GM23338 (cell line): ENCODE data around the gene CNTN5. TPM values are rescaled to one million over a fixed set of nuclear protein-coding genes. Genes with fewer than 3 reads are reported as not detected.
A peak's percentile ranks its signal among the peaks of the same experiment; 100 is the strongest.

ENCODE experiments used
- ATAC-seq: fragments of 200-7000 bp; cut with Tn5 transposase; 3 replicates; pipeline ENCODE4 v1.9.1; 2020
- DNase-seq: peaks from one replicate; pipeline ENCODE4 v3.0.0-alpha.2; 2015; ENCODE audit warnings: low spot score
- H2AFZ ChIP-seq: fragments of 200-600 bp; sonication (generic); 2 replicates; pipeline ENCODE4 v1.8.0; 2016; ENCODE audit warnings: antibody characterized with exemption, mild to moderate bottlenecking, moderate library complexity
- H3F3A ChIP-seq: fragments of 200-600 bp; sonication (generic); replicated peaks from 2 replicates; pipeline ENCODE4 v1.8.0; 2017; ENCODE audit warnings: antibody characterized with exemption, mixed run types, low read depth
- H3K27ac ChIP-seq: fragments of 200-600 bp; sonication (generic); 2 replicates; pipeline ENCODE4 v1.6.1; 2016; ENCODE audit warnings: low read depth
- H3K27me3 ChIP-seq: fragments of 200-600 bp; sonication (generic); 2 replicates; pipeline ENCODE4 v1.8.0; 2016; ENCODE audit warnings: mild to moderate bottlenecking, mixed run types, moderate library complexity; ENCODE audit not compliant: insufficient read depth
- H3K36me3 ChIP-seq: fragments of 200-600 bp; sonication (generic); 2 replicates; pipeline ENCODE4 v1.8.0; 2016; ENCODE audit warnings: mild to moderate bottlenecking; ENCODE audit not compliant: insufficient read depth
- H3K4me1 ChIP-seq: fragments of 200-600 bp; sonication (generic); 2 replicates; pipeline ENCODE4 v1.8.0; 2016; ENCODE audit warnings: mild to moderate bottlenecking, moderate library complexity; ENCODE audit not compliant: insufficient read depth
- H3K4me2 ChIP-seq: fragments of 200-600 bp; sonication (generic); 2 replicates; pipeline ENCODE4 v1.7.1; 2017; ENCODE audit warnings: mixed run types
- H3K4me3 ChIP-seq: fragments of 200-600 bp; sonication (generic); 2 replicates; pipeline ENCODE4 v1.6.1; 2016; ENCODE audit warnings: mixed run types
- H3K79me2 ChIP-seq: fragments of 200-600 bp; sonication (generic); replicated peaks from 2 replicates; pipeline ENCODE4 v1.8.0; 2017; ENCODE audit warnings: mild to moderate bottlenecking; ENCODE audit not compliant: insufficient read depth
- H3K9me2 ChIP-seq: fragments of 200-600 bp; sonication (generic); 2 replicates; pipeline ENCODE4 v1.8.0; 2017; ENCODE audit not compliant: insufficient read depth
- H4K20me1 ChIP-seq: fragments of 200-600 bp; sonication (generic); replicated peaks from 2 replicates; pipeline ENCODE4 v1.8.0; 2017; ENCODE audit warnings: mild to moderate bottlenecking; ENCODE audit not compliant: insufficient read depth
- H3K27ac Mint-ChIP-seq: 2 replicates; pipeline ENCODE4 v1.8.0; 2020; ENCODE audit warnings: inconsistent platforms, mild to moderate bottlenecking, moderate library complexity, mixed read lengths
- H3K27me3 Mint-ChIP-seq: 3 replicates; pipeline ENCODE4 v1.8.0; 2022; ENCODE audit warnings: low read depth, mild to moderate bottlenecking, moderate library complexity, mixed read lengths, inconsistent platforms; ENCODE audit not compliant: insufficient read depth, poor library complexity
- H3K36me3 Mint-ChIP-seq: 3 replicates; pipeline ENCODE4 v1.8.0; 2021; ENCODE audit warnings: low read depth, mild to moderate bottlenecking, inconsistent platforms, moderate library complexity, mixed read lengths
- H3K4me1 Mint-ChIP-seq: 3 replicates; pipeline ENCODE4 v1.8.0; 2020; ENCODE audit warnings: mild to moderate bottlenecking, inconsistent platforms, mixed read lengths
- H3K4me3 Mint-ChIP-seq: 3 replicates; pipeline ENCODE4 v1.8.0; 2021; ENCODE audit warnings: moderate library complexity, mild to moderate bottlenecking, inconsistent platforms, mixed read lengths
- H3K9me3 Mint-ChIP-seq: 3 replicates; pipeline ENCODE4 v1.8.0; 2020; ENCODE audit warnings: moderate library complexity, mild to moderate bottlenecking, inconsistent platforms, mixed read lengths
- EZH2 ChIP-seq: fragments of 200-600 bp; sonication (generic); IDR thresholded peaks from one replicate; pipeline ENCODE4 v1.8.0; 2017; ENCODE audit warnings: antibody characterized with exemption, mild to moderate bottlenecking, low read depth; ENCODE audit not compliant: unreplicated experiment
- EZH2phosphoT487 ChIP-seq: fragments of 200-600 bp; sonication (generic); IDR thresholded peaks from one replicate; pipeline ENCODE4 v1.8.1; 2018; ENCODE audit warnings: antibody characterized with exemption; ENCODE audit not compliant: unreplicated experiment
- NANOG ChIP-seq: IDR thresholded peaks from 2 replicates; pipeline ENCODE4 v1.6.1; 2016; ENCODE audit warnings: antibody characterized with exemption, borderline replicate concordance
- POLR2AphosphoS5 ChIP-seq: IDR thresholded peaks from 2 replicates; pipeline ENCODE4 v1.6.1; 2016; ENCODE audit warnings: antibody characterized with exemption, low read depth
- STAT1 ChIP-seq: IDR thresholded peaks from one replicate; pipeline ENCODE4 v1.6.1; 2016; ENCODE audit warnings: antibody characterized with exemption; ENCODE audit not compliant: unreplicated experiment
- ZNF114 ChIP-seq: fragments of 250-450 bp; sonication (Bioruptor Pico); IDR thresholded peaks from 2 replicates; pipeline ENCODE4 v1.5.0; 2020; ENCODE audit warnings: mild to moderate bottlenecking, moderate library complexity
- ZNF331 ChIP-seq: fragments of 250-450 bp; sonication (Bioruptor Pico); IDR thresholded peaks from 2 replicates; pipeline ENCODE4 v1.5.0; 2020; ENCODE audit warnings: low read depth, mild to moderate bottlenecking, moderate library complexity
- polyA plus RNA-seq: library from polyadenylated mRNA; unstranded; fragments of >200 nt; fragmentation: Nextera tagmentation; extraction: Ambion mirVana; gene quantifications from 2 replicates; pipeline ENCODE4 v1.2.1, GENCODE V29; 2016
- total RNA-seq: library from RNA; depleted of rRNA; stranded (reverse); fragments of >200 nt; shearing (Covaris generic); gene quantifications from 2 replicates; pipeline ENCODE4 v1.2.3, GENCODE V29; 2014
- TF ChIP-seq, protein P1 (sequence below): fragments of 250-450 bp; sonication (Bioruptor Pico); IDR thresholded peaks from 2 replicates; pipeline ENCODE4 v1.5.0; 2020; ENCODE audit warnings: mild to moderate bottlenecking, moderate library complexity
- TF ChIP-seq, protein P2 (sequence below): IDR thresholded peaks from one replicate; pipeline ENCODE4 v1.6.1; 2018; ENCODE audit warnings: antibody characterized with exemption; ENCODE audit not compliant: unreplicated experiment

CNTN5 gene
- total and polyA plus RNA-seq, 2 experiments from 2014 or later, result not detected

DNA sequence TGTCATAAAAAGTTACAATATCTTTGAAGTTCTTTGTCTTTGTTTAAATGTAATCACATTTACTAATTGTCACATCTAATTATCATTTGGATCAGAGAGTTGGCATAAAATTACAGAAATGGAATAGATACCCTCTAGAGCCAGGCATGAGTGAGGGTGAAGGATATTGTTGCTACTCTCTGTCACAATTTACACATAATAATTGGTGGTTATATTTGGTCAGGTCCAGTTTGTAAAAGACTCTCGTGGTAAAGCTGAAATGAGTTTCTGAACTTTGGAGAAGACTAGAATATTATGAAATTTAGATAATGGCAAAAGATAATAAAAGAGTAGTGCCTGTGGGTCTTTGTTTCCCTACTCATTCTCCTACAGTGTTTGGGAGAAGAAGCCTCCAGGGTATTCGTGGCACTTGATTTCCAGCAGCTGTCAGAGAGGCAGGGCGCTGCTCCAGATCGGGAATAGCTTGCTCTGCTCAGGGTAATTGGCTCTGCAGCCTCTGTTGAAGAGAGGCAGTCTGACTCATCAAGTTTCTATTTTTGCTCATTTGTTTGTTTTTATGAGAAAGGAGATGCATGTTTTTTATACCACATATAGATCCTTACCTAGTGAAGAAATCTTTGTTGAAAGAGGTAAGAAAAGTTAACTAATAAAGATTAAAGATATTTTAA lies 349.9 kb downstream of the CNTN5 start:
- H3F3A ChIP-seq, result no peaks in the 10 kb centered on the region
- H2AFZ ChIP-seq, result no peak overlapping the region
- H4K20me1 ChIP-seq, result no peaks in the 10 kb centered on the region
- Mint-ChIP-seq H3K9me3 (no peaks in the 10 kb centered on the region), H3K36me3 (no peaks in the 10 kb centered on the region), H3K27me3 (no peaks in the 10 kb centered on the region), H3K27ac (peak overlapping the region; percentile 67), H3K4me1 (peaks cover 12% of the 10 kb centered on the region; the same call in 2 of the 3 replicates), H3K4me3 (no peak overlapping the region)
- no peaks in the 10 kb centered on the region for H3K27me3 ChIP-seq
- no peak for TF ChIP-seq POLR2AphosphoS5
- TF ChIP-seq, protein P1, sequence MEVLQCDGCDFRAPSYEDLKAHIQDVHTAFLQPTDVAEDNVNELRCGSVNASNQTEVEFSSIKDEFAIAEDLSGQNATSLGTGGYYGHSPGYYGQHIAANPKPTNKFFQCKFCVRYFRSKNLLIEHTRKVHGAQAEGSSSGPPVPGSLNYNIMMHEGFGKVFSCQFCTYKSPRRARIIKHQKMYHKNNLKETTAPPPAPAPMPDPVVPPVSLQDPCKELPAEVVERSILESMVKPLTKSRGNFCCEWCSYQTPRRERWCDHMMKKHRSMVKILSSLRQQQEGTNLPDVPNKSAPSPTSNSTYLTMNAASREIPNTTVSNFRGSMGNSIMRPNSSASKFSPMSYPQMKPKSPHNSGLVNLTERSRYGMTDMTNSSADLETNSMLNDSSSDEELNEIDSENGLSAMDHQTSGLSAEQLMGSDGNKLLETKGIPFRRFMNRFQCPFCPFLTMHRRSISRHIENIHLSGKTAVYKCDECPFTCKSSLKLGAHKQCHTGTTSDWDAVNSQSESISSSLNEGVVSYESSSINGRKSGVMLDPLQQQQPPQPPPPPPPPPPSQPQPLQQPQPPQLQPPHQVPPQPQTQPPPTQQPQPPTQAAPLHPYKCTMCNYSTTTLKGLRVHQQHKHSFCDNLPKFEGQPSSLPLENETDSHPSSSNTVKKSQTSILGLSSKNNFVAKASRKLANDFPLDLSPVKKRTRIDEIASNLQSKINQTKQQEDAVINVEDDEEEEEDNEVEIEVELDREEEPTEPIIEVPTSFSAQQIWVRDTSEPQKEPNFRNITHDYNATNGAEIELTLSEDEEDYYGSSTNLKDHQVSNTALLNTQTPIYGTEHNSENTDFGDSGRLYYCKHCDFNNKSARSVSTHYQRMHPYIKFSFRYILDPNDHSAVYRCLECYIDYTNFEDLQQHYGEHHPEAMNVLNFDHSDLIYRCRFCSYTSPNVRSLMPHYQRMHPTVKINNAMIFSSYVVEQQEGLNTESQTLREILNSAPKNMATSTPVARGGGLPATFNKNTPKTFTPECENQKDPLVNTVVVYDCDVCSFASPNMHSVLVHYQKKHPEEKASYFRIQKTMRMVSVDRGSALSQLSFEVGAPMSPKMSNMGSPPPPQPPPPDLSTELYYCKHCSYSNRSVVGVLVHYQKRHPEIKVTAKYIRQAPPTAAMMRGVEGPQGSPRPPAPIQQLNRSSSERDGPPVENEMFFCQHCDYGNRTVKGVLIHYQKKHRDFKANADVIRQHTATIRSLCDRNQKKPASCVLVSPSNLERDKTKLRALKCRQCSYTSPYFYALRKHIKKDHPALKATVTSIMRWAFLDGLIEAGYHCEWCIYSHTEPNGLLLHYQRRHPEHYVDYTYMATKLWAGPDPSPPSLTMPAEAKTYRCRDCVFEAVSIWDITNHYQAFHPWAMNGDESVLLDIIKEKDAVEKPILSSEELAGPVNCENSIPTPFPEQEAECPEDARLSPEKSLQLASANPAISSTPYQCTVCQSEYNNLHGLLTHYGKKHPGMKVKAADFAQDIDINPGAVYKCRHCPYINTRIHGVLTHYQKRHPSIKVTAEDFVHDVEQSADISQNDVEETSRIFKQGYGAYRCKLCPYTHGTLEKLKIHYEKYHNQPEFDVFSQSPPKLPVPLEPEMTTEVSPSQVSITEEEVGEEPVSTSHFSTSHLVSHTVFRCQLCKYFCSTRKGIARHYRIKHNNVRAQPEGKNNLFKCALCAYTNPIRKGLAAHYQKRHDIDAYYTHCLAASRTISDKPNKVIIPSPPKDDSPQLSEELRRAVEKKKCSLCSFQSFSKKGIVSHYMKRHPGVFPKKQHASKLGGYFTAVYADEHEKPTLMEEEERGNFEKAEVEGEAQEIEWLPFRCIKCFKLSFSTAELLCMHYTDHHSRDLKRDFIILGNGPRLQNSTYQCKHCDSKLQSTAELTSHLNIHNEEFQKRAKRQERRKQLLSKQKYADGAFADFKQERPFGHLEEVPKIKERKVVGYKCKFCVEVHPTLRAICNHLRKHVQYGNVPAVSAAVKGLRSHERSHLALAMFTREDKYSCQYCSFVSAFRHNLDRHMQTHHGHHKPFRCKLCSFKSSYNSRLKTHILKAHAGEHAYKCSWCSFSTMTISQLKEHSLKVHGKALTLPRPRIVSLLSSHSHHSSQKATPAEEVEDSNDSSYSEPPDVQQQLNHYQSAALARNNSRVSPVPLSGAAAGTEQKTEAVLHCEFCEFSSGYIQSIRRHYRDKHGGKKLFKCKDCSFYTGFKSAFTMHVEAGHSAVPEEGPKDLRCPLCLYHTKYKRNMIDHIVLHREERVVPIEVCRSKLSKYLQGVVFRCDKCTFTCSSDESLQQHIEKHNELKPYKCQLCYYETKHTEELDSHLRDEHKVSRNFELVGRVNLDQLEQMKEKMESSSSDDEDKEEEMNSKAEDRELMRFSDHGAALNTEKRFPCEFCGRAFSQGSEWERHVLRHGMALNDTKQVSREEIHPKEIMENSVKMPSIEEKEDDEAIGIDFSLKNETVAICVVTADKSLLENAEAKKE (CRISPR knock-in tag), result no peak
- no peak for TF ChIP-seq EZH2phosphoT487
- no peak for TF ChIP-seq ZNF331 (CRISPR knock-in tag)
- no peak for TF ChIP-seq STAT1
- TF ChIP-seq NANOG, result no peak
- TF ChIP-seq EZH2, result no peak
- TF ChIP-seq, protein P2, sequence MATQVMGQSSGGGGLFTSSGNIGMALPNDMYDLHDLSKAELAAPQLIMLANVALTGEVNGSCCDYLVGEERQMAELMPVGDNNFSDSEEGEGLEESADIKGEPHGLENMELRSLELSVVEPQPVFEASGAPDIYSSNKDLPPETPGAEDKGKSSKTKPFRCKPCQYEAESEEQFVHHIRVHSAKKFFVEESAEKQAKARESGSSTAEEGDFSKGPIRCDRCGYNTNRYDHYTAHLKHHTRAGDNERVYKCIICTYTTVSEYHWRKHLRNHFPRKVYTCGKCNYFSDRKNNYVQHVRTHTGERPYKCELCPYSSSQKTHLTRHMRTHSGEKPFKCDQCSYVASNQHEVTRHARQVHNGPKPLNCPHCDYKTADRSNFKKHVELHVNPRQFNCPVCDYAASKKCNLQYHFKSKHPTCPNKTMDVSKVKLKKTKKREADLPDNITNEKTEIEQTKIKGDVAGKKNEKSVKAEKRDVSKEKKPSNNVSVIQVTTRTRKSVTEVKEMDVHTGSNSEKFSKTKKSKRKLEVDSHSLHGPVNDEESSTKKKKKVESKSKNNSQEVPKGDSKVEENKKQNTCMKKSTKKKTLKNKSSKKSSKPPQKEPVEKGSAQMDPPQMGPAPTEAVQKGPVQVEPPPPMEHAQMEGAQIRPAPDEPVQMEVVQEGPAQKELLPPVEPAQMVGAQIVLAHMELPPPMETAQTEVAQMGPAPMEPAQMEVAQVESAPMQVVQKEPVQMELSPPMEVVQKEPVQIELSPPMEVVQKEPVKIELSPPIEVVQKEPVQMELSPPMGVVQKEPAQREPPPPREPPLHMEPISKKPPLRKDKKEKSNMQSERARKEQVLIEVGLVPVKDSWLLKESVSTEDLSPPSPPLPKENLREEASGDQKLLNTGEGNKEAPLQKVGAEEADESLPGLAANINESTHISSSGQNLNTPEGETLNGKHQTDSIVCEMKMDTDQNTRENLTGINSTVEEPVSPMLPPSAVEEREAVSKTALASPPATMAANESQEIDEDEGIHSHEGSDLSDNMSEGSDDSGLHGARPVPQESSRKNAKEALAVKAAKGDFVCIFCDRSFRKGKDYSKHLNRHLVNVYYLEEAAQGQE, result no peak
- no peak for TF ChIP-seq ZNF114 (CRISPR knock-in tag)
- no peak overlapping the region for H3K27ac ChIP-seq
- DNase-seq, result peak; percentile 36
- H3K9me2 ChIP-seq, result no peaks in the 10 kb centered on the region
- peak; percentile 74 for ATAC-seq
- no peaks in the 10 kb centered on the region for H3K4me1 ChIP-seq
- no peak overlapping the region for H3K4me3 ChIP-seq
- H3K79me2 ChIP-seq, result no peaks in the 10 kb centered on the region
- no peak overlapping the region for H3K4me2 ChIP-seq
- H3K36me3 ChIP-seq, result no peaks in the 10 kb centered on the region
